ENCODE data around the gene ITPR3.

GRCh38 chr6:33651403-33651802 lies 30.3 kb downstream of the ITPR3 start:
- TF ChIP-seq CTCF (IDR thresholded peaks at IDR 0.05) (no peak), RCOR1 (IDR thresholded peaks at IDR 0.05; ENCODE audit: low read length) (no peak), NFIC (IDR thresholded peaks at IDR 0.05; ENCODE audit: borderline replicate concordance) (no peak), SMC3 (IDR thresholded peaks at IDR 0.05; ENCODE audit: low read depth, low read length) (no peak), USF1 (IDR thresholded peaks at IDR 0.05; ENCODE audit: borderline replicate concordance, low read depth) (no peak), CHD2 (IDR thresholded peaks at IDR 0.05; ENCODE audit: low read length, partially characterized antibody) (no peak), MAX (IDR thresholded peaks at IDR 0.05; ENCODE audit: low read depth) (no peak), EZH2phosphoT487 (IDR thresholded peaks at IDR 0.05; ENCODE audit: borderline replicate concordance, low read depth) (no peak), POLR2AphosphoS5 (IDR thresholded peaks at IDR 0.05; ENCODE audit: low read depth, low read length) (no peak), YY1 (IDR thresholded peaks at IDR 0.05; ENCODE audit: low read depth) (no peak), RAD21 (IDR thresholded peaks at IDR 0.05; ENCODE audit: low read length) (no peak), REST (IDR thresholded peaks at IDR 0.05; ENCODE audit: low read depth, low read length) (no peak), GABPA (IDR thresholded peaks at IDR 0.05; ENCODE audit: low read depth) (no peak), TAF1 (IDR thresholded peaks at IDR 0.05; ENCODE audit: borderline replicate concordance, low read depth, low read length) (no peak)
